DMS153 (cell line): ENCODE results near the gene FREM2.

Experiments used
- DNase-seq: peaks from one replicate; lab custom pipeline; 2025; lab: John Stamatoyannopoulos, UW

Gene FREM2

GRCh38 chr13:38898481-38898880, 211.6 kb downstream of the FREM2 start:
- no peak for DNase-seq

GRCh38 chr13:38899571-38899970, 212.7 kb downstream of the FREM2 start:
- DNase-seq = no peak

- DNase-seq = no peak
Measured at GRCh38 chr13:38900188-38900587, 213.3 kb downstream of the FREM2 start.

- peak; percentile 48 for DNase-seq
Measured at GRCh38 chr13:38902551-38902950, 215.7 kb downstream of the FREM2 start.

GRCh38 chr13:38905081-38905480, 218.2 kb downstream of the FREM2 start:
- no peak for DNase-seq

GRCh38 chr13:38905861-38906260, 219.0 kb downstream of the FREM2 start:
- no peak for DNase-seq

- no peak for DNase-seq
Measured at GRCh38 chr13:38908574-38908973, 221.7 kb downstream of the FREM2 start.

- no peak for DNase-seq
Measured at GRCh38 chr13:38914070-38914469, 227.2 kb downstream of the FREM2 start.

- no peak for DNase-seq
Measured at GRCh38 chr13:38921081-38921480, 234.2 kb downstream of the FREM2 start.

- no peak for DNase-seq
Measured at GRCh38 chr13:38922170-38922569, 235.3 kb downstream of the FREM2 start.

GRCh38 chr13:38933786-38934185, 246.9 kb downstream of the FREM2 start:
- DNase-seq = no peak
